DND-41 (cell line): ENCODE measurements around the gene DOK6.

ENCODE experiments used
- CTCF ChIP-seq: IDR thresholded peaks from 2 replicates; pipeline ENCODE4 v1.5.1; 2012; ENCODE audit warnings: borderline replicate concordance, low read length, moderate library complexity, mild to moderate bottlenecking; ENCODE audit not compliant: poor library complexity, severe bottlenecking; ENCODE audit errors: extremely low read depth
- EZH2 ChIP-seq: IDR thresholded peaks from 3 replicates; pipeline ENCODE4 v1.6.1; 2012; ENCODE audit warnings: borderline replicate concordance, low read depth, mild to moderate bottlenecking, moderate library complexity, low read length, inconsistent platforms; ENCODE audit not compliant: severe bottlenecking

DNA sequence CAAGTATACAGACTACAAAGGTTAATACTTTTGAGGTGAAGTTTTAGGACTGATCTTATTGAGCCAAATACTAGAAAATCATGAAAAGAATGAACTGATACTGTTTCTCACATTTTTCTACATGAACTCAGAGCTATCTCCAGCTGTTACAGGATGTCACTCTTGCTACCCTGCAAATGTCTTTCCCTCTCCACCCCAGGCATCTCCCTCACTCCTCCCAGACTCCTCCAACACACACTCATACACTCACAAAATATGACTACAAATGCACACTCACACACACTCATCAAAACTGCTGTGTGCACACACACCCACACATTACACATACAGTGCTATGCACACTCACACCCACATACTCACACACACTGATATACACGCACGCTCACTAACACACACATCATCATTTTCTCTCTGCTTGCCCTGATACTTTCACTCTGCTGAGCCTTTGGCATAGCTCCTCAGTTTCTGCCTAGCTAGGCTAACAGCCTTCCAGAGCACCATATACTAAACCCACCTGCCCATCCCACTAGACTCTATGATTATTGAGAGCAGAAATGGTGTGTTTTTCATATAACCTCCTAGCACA lies 273.7 kb downstream of the DOK6 start:
- TF ChIP-seq CTCF = no peak
- no peak for TF ChIP-seq EZH2
